Adrenal gland (tissue), 12 donors: ENCODE data around the gene SEC16A. TPM values are rescaled to one million over a fixed set of nuclear protein-coding genes. Genes with fewer than 3 reads are reported as not detected.
A peak's percentile ranks its signal among the peaks of the same experiment; 100 is the strongest.

ENCODE experiments used
- DNase-seq, 7 donors: peaks; one replicate each; pipeline ENCODE4 v3.0.0-alpha.2; 2019 to 2020
- H3K27ac ChIP-seq, 5 donors: fragments of 200-600 bp; sonication (generic) in 4 of 5; 1 replicate in 3 of 5; 2 replicates in 2 of 5; pipeline versions ENCODE4 v1.5.1 to v1.8.0; 2016 to 2020; ENCODE audit warnings: mild to moderate bottlenecking in 1 of 5
- H3K27me3 ChIP-seq: fragments of 200-600 bp; 2 replicates; pipeline ENCODE4 v1.8.0; 2021
- H3K36me3 ChIP-seq, 2 donors: fragments of 200-600 bp; replicated peaks in 1 of 2; 1 replicate in 1 of 2; 2 replicates in 1 of 2; pipeline versions ENCODE4 v1.5.1 to v1.8.0; 2018 to 2022
- H3K4me1 ChIP-seq, 2 donors: fragments of 200-600 bp; replicated peaks in 1 of 2; 1 replicate in 1 of 2; 2 replicates in 1 of 2; pipeline versions ENCODE4 v1.5.1 to v1.8.0; 2018 to 2021
- H3K4me3 ChIP-seq, 4 donors: fragments of 200-600 bp; sonication (generic) in 3 of 4; one replicate each; pipeline ENCODE4 v1.5.1; 2016 to 2018
- H3K9me3 ChIP-seq, 3 donors: fragments of 200-600 bp; sonication (generic) in 1 of 3; replicated peaks in 1 of 3; 1 replicate in 2 of 3; 2 replicates in 1 of 3; pipeline versions ENCODE4 v1.5.1 to v1.8.0; 2016 to 2021
- CTCF ChIP-seq, 6 experiments: fragments of 450-650 bp in 4 of 6; fragments of 200-600 bp in 2 of 6; sonication (generic) in 1 of 6; IDR thresholded peaks; 1 replicate in 5 of 6; 2 replicates in 1 of 6; pipeline versions ENCODE4 v1.5.1 to v1.8.0; 2016 to 2021; ENCODE audit warnings: antibody characterized with exemption in 6 of 6, mild to moderate bottlenecking in 2 of 6, moderate library complexity in 1 of 6
- POLR2A ChIP-seq, 2 donors: fragments of 450-650 bp; IDR thresholded peaks; one replicate each; pipeline ENCODE4 v1.6.1; 2017; ENCODE audit warnings: antibody characterized with exemption in 2 of 2, mild to moderate bottlenecking in 2 of 2, moderate library complexity in 1 of 2
- WGBS, 4 donors: extraction: QIAGEN DNeasy Blood & Tissue Kit in 2 of 4; methylation state at CpG; one replicate each; pipeline versions ENCODE4 v1.1.5 to v1.1.7; 2013 to 2017; 5-methylcytosine and 5-hydroxymethylcytosine counted together
- intact Hi-C, 2 donors: fragments of 100-400 bp; cut with DNase I; formaldehyde crosslinking; loops; one replicate each; pipeline versions ENCODE4 v1.14.1 to v1.15.0; 2022 to 2023
- polyA plus RNA-seq, 3 donors: library from polyadenylated mRNA; stranded (reverse); fragments of 200-250 nt in 2 of 3; fragments of 350-450 nt in 1 of 3; fragmentation: Illumina TruSeq in 1 of 3; extraction: RNeasy Lipid Tissue Mini Kit (QIAGEN cat#74804) in 1 of 3; gene quantifications; one replicate each; pipeline ENCODE4 v1.2.3, GENCODE V29; 2013 to 2014
- total RNA-seq, 9 donors: library from RNA; depleted of rRNA in 4 of 9; stranded (reverse); fragments of >200 nt in 4 of 9; fragments of 120-200 nt in 1 of 9; fragmentation: NEBNext Ultra II Directional in 1 of 9; extraction: Animal tissue kit (Norgen Biotek cat#: 25700) in 1 of 9; gene quantifications; one replicate each; pipeline versions ENCODE4 v1.1.0 to v1.2.4, GENCODE V29; 2013 to 2023
- donor health status: healthy with polysubstance abuse.
- donor health status: Bipolar disorder and iron deficiency.
- donor health status: DM: yes; HTN: yes; CAD: no.
- donor health status: DM: no; HTN: no; CAD: no.
- donor health status: DM: no; HTN: no; CAD: no.
- donor health status: DM: yes; HTN: yes; CAD: no.

Gene SEC16A
- total and polyA plus RNA-seq, 12 donors = 18.8 to 107 (median 56.5) TPM

- DNase-seq = no peak
- H3K27me3 ChIP-seq = no peaks in the 10 kb centered on the region
- WGBS, 4 donors = 91 to 97% (median 94%) methylated on average over 9 to 17 of the region's 17 CpGs
- H3K4me1 ChIP-seq = peaks cover 13 to 27% of the 10 kb centered on the region in 2 donors
- H3K36me3 ChIP-seq = peaks cover 0 to 28% of the 10 kb centered on the region in 2 donors
- no peaks in the 10 kb centered on the region for H3K9me3 ChIP-seq
- H3K4me3 ChIP-seq = no peak overlapping the region
- intact Hi-C loops = no loop called here
- no peak for TF ChIP-seq POLR2A (IDR thresholded peaks at IDR 0.05)
- no peak for TF ChIP-seq CTCF (IDR thresholded peaks at IDR 0.05)
- H3K27ac ChIP-seq = no peak overlapping the region
These were observed 48.2 kb downstream of the SEC16A start for GRCh38 chr9:136434580-136435169.

GRCh38 chr9:136433849-136434579 lies 48.8 kb downstream of the SEC16A start:
- TF ChIP-seq CTCF (IDR thresholded peaks at IDR 0.05) (no peak), POLR2A (IDR thresholded peaks at IDR 0.05) (no peak)
- Histone ChIP-seq H3K27ac (no peak overlapping the region), H3K4me3 (no peak overlapping the region), H3K9me3 (no peaks in the 10 kb centered on the region), H3K4me1 (peaks cover 13 to 27% of the 10 kb centered on the region in 2 donors), H3K36me3 (peaks cover 0 to 28% of the 10 kb centered on the region in 2 donors), H3K27me3 (no peaks in the 10 kb centered on the region)
- intact Hi-C loops = no loop called here
- peak in 1 of 7 donors; percentile 16 for DNase-seq
- 92 to 96% (median 93%) methylated on average over 14 to 37 of the region's 37 CpGs for WGBS, 4 donors

GRCh38 chr9:136433043-136433715 lies 49.7 kb downstream of the SEC16A start:
- WGBS, 4 donors = 91 to 95% (median 93%) methylated on average over 14 to 36 of the region's 36 CpGs
- intact Hi-C loops = no loop called here

More at GRCh38 chr9:136433043-136433715, 49.7 kb downstream of the SEC16A start:
- H3K4me1 ChIP-seq = peaks cover 6 to 20% of the 10 kb centered on the region in 2 donors
- peaks cover 0 to 28% of the 10 kb centered on the region in 2 donors for H3K36me3 ChIP-seq
- DNase-seq = no peak
- TF ChIP-seq POLR2A (IDR thresholded peaks at IDR 0.05) = no peak
- no peak for TF ChIP-seq CTCF (IDR thresholded peaks at IDR 0.05)
- no peak overlapping the region for H3K4me3 ChIP-seq
- no peaks in the 10 kb centered on the region for H3K27me3 ChIP-seq
- no peak overlapping the region for H3K27ac ChIP-seq
- H3K9me3 ChIP-seq = no peaks in the 10 kb centered on the region
